A549 (cell line): ENCODE measurements around the gene CELF4. TPM values are rescaled to one million over a fixed set of nuclear protein-coding genes. Genes with fewer than 3 reads are reported as not detected.

Experiments
- ATAC-seq, 2 experiments: fragments of 200-7000 bp in 1 of 2; fragments of >200 bp in 1 of 2; cut with Nextera tagmentation in 1 of 2; cut with Tn5 transposase in 1 of 2; 3 replicates each; pipeline versions ENCODE4 v1.8.0 to v1.9.1; 2018 to 2020; ENCODE audit warnings: mild to moderate bottlenecking in 1 of 2, moderate library complexity in 1 of 2
- CTCF ChIA-PET: fragments of 300-600 bp; sonication (Branson Sonifier 250); formaldehyde crosslinking; extraction: SDS; loops from one replicate; lab custom pipeline; 2021; ENCODE audit warnings: antibody characterized with exemption, inconsistent platforms; lab: Yijun Ruan, JAX
- POLR2A ChIA-PET: fragments of 350-600 bp; formaldehyde crosslinking; extraction: SDS; loops from one replicate; lab custom pipeline; 2021; ENCODE audit warnings: antibody characterized with exemption, inconsistent platforms; lab: Yijun Ruan, JAX
- DNase-seq, 2 experiments: peaks; one replicate each; pipeline versions ENCODE4 v3.0.0 to v3.0.0-alpha.2; 2011 to 2016; ENCODE audit warnings: low read depth in 1 of 2, low spot score in 1 of 2
- FAIRE-seq: peaks from 2 replicates; lab custom pipeline; 2011; peaks lifted over from hg19 to GRCh38; lab: Jason Lieb, UNC
- H3K27ac ChIP-seq, 2 experiments: fragments of >200 bp; sonication (Bioruptor Twin); formaldehyde crosslinking; 3 replicates each; pipeline ENCODE4 v1.5.1; 2016 to 2017
- H3K4me1 ChIP-seq: fragments of >200 bp; sonication (Bioruptor Twin); formaldehyde crosslinking; 3 replicates; pipeline ENCODE4 v1.6.1; 2016
- H3K4me2 ChIP-seq: fragments of >200 bp; sonication (Bioruptor Twin); formaldehyde crosslinking; 3 replicates; pipeline ENCODE4 v1.6.1; 2016
- H3K4me3 ChIP-seq: fragments of >200 bp; sonication (Bioruptor Twin); formaldehyde crosslinking; 3 replicates; pipeline ENCODE4 v1.5.1; 2016
- H3K9me3 ChIP-seq: fragments of >200 bp; sonication (Bioruptor Twin); formaldehyde crosslinking; 3 replicates; pipeline ENCODE4 v1.6.1; 2016
- ATOH8 ChIP-seq: fragments of 250-450 bp; sonication (Bioruptor Pico); IDR thresholded peaks from 2 replicates; pipeline ENCODE4 v1.5.0; 2020; ENCODE audit warnings: low read depth, mild to moderate bottlenecking, moderate library complexity
- BHLHE40 ChIP-seq: IDR thresholded peaks from 2 replicates; pipeline ENCODE4 v1.6.1; 2012; ENCODE audit warnings: low read depth, low read length, inconsistent platforms
- CBX8 ChIP-seq: fragments of 200-600 bp; sonication (generic); IDR thresholded peaks from 2 replicates; pipeline ENCODE4 v1.6.1; 2016
- CEBPB ChIP-seq, 2 experiments: fragments of >200 bp in 1 of 2; sonication (Bioruptor Twin) in 1 of 2; formaldehyde crosslinking in 1 of 2; IDR thresholded peaks; 2 replicates each; pipeline ENCODE4 v1.6.1; 2012 to 2016
- CHD2 ChIP-seq: fragments of 150-350 bp; IDR thresholded peaks from 2 replicates; pipeline ENCODE4 v1.6.1; 2014; ENCODE audit warnings: low read length; ENCODE audit not compliant: partially characterized antibody
- CHD4 ChIP-seq: fragments of 200-600 bp; sonication (generic); IDR thresholded peaks from 2 replicates; pipeline ENCODE4 v1.6.1; 2016; ENCODE audit warnings: antibody characterized with exemption, mild to moderate bottlenecking, borderline replicate concordance
- ELK1 ChIP-seq: fragments of 150-350 bp; IDR thresholded peaks from 2 replicates; pipeline ENCODE4 v1.6.1; 2014; ENCODE audit warnings: low read depth, mild to moderate bottlenecking, low read length
- EP300 ChIP-seq, 2 experiments: fragments of >200 bp; sonication (Bioruptor Twin); formaldehyde crosslinking; IDR thresholded peaks; 2 replicates in 1 of 2; 3 replicates in 1 of 2; pipeline ENCODE4 v1.6.1; 2016 to 2017
- ESRRA ChIP-seq: fragments of 150-350 bp; IDR thresholded peaks from 2 replicates; pipeline ENCODE4 v1.6.1; 2014; ENCODE audit warnings: mild to moderate bottlenecking, low read length, borderline replicate concordance
- FOSB ChIP-seq: fragments of 250-450 bp; sonication (Bioruptor Pico); IDR thresholded peaks from 2 replicates; pipeline ENCODE4 v1.5.0; 2020; ENCODE audit warnings: mild to moderate bottlenecking, moderate library complexity
- HDAC2 ChIP-seq: fragments of 200-600 bp; sonication (generic); IDR thresholded peaks from 2 replicates; pipeline ENCODE4 v1.6.1; 2016
- HES2 ChIP-seq: fragments of >200 bp; sonication (Bioruptor Twin); formaldehyde crosslinking; IDR thresholded peaks from 2 replicates; pipeline ENCODE4 v1.6.1; 2016
- HOXB13 ChIP-seq: fragments of 250-450 bp; sonication (Bioruptor Pico); IDR thresholded peaks from 2 replicates; pipeline ENCODE4 v1.5.0; 2020; ENCODE audit warnings: low read depth, mild to moderate bottlenecking, moderate library complexity
- JUN ChIP-seq, 2 experiments: fragments of >200 bp; sonication (Bioruptor Twin); formaldehyde crosslinking; IDR thresholded peaks; 2 replicates in 1 of 2; 3 replicates in 1 of 2; pipeline ENCODE4 v1.6.1; 2016 to 2017
- JUNB ChIP-seq: fragments of >200 bp; sonication (Bioruptor Twin); formaldehyde crosslinking; IDR thresholded peaks from 2 replicates; pipeline ENCODE4 v1.6.1; 2016
- KDM5A ChIP-seq: fragments of 200-600 bp; sonication (generic); IDR thresholded peaks from 2 replicates; pipeline ENCODE4 v1.6.1; 2016; ENCODE audit warnings: antibody characterized with exemption, mild to moderate bottlenecking
- MAX ChIP-seq: IDR thresholded peaks from 2 replicates; pipeline ENCODE4 v1.6.1; 2012
- NPAS2 ChIP-seq: fragments of 250-450 bp; sonication (Bioruptor Pico); IDR thresholded peaks from 2 replicates; pipeline ENCODE4 v1.8.0; 2022; ENCODE audit warnings: mild to moderate bottlenecking, moderate library complexity, borderline replicate concordance
- PHF8 ChIP-seq: fragments of 200-600 bp; sonication (generic); IDR thresholded peaks from 2 replicates; pipeline ENCODE4 v1.6.1; 2016; ENCODE audit warnings: low read depth, mild to moderate bottlenecking, antibody characterized with exemption, moderate library complexity, borderline replicate concordance
- POLR2A ChIP-seq: IDR thresholded peaks from 2 replicates; pipeline ENCODE4 v1.6.1; 2012; ENCODE audit warnings: mild to moderate bottlenecking, low read length
- RARB ChIP-seq: fragments of 250-450 bp; sonication (Bioruptor Pico); IDR thresholded peaks from 2 replicates; pipeline ENCODE4 v1.8.0; 2021; ENCODE audit warnings: mild to moderate bottlenecking, moderate library complexity
- RCOR1 ChIP-seq: fragments of 150-350 bp; IDR thresholded peaks from 2 replicates; pipeline ENCODE4 v1.6.1; 2014; ENCODE audit warnings: antibody characterized with exemption, low read length, low read depth
- REST ChIP-seq: fragments of 200-600 bp; sonication (generic); IDR thresholded peaks from 2 replicates; pipeline ENCODE4 v1.6.1; 2016; ENCODE audit warnings: antibody characterized with exemption, mild to moderate bottlenecking, moderate library complexity
- ZC3H11A ChIP-seq: fragments of 450-650 bp; IDR thresholded peaks from 2 replicates; pipeline ENCODE4 v1.6.1; 2014; ENCODE audit warnings: antibody characterized with exemption, mild to moderate bottlenecking
- ZFP36 ChIP-seq: fragments of 450-650 bp; IDR thresholded peaks from 2 replicates; pipeline ENCODE4 v1.6.1; 2014; ENCODE audit warnings: borderline replicate concordance; ENCODE audit not compliant: partially characterized antibody
- ZSCAN20 ChIP-seq: fragments of 250-450 bp; sonication (Bioruptor Pico); IDR thresholded peaks from 2 replicates; pipeline ENCODE4 v1.8.0; 2022; ENCODE audit warnings: mild to moderate bottlenecking, moderate library complexity
- WGBS: methylation state at CpG from one replicate; pipeline ENCODE4 v1.1.6; 2017; ENCODE audit errors: missing lambda C conversion rate; 5-methylcytosine and 5-hydroxymethylcytosine counted together
- polyA plus RNA-seq, 4 experiments: library from polyadenylated mRNA; depleted of rRNA in 3 of 4; stranded (reverse); fragments of >200 nt; fragmentation: RNase III in 1 of 4; extraction: RNeasy Plus Mini Kit Qiagen cat#74134 plus additional on column Dnase treatment in 1 of 4; gene quantifications; 2 replicates in 3 of 4; 3 replicates in 1 of 4; pipeline ENCODE4 v1.2.3, GENCODE V29; 2011 to 2017

The CELF4 gene
- polyA plus RNA-seq, 2 of the 4 experiments (the other 2 are of a cell fraction), result 0.08 TPM; not detected in 1

- WGBS, result 0% methylated on average over 6 of the region's 6 CpGs
- ChIA-PET CTCF (interaction anchor here (0.7 to 1.5 kb wide), 3 partner anchors 10 to 115 kb away, joined by 3 to 6 read pairs (median 4); no protein-coding TSS in a partner anchor), POLR2A (no interaction called here)
- H3K4me1 ChIP-seq, result no peaks in the 10 kb centered on the region
- no peak overlapping the region for H3K4me3 ChIP-seq
- DNase-seq (no peak), FAIRE-seq (no peak), ATAC-seq (no peak)
- H3K27ac ChIP-seq, result no peak overlapping the region
- TF ChIP-seq ELK1 (no peak), RARB (no peak), MAX (no peak), HOXB13 (no peak), RCOR1 (no peak), FOSB (no peak), JUN (IDR thresholded peaks at IDR 0.05) (no peak), CEBPB (IDR thresholded peaks at IDR 0.05) (no peak), HES2 (no peak), NPAS2 (no peak), PHF8 (no peak)
- no peaks in the 10 kb centered on the region for H3K9me3 ChIP-seq
- H3K4me2 ChIP-seq, result no peak overlapping the region
Observed at GRCh38 chr18:37458697-37459096, 106.9 kb downstream of the CELF4 start.

GRCh38 chr18:37457753-37458152, 107.8 kb downstream of the CELF4 start:
- H3K4me1 ChIP-seq, result no peaks in the 10 kb centered on the region
- ChIA-PET CTCF (no interaction called here), POLR2A (no interaction called here)
- no peak for TF ChIP-seq BHLHE40
- no peak for TF ChIP-seq CHD2
- TF ChIP-seq ATOH8 (CRISPR knock-in tag), result no peak
- no peak for TF ChIP-seq ZSCAN20 (CRISPR knock-in tag)
- TF ChIP-seq EP300 (IDR thresholded peaks at IDR 0.05), result no peak
- TF ChIP-seq CBX8, result no peak
- no peak for TF ChIP-seq ESRRA
- no peak for TF ChIP-seq MAX
- TF ChIP-seq JUN (IDR thresholded peaks at IDR 0.05), result no peak
- no peak for TF ChIP-seq KDM5A
- no peak for TF ChIP-seq HDAC2
- TF ChIP-seq CHD4, result no peak
- TF ChIP-seq ZFP36, result no peak
- TF ChIP-seq ZC3H11A, result no peak
- no peak for TF ChIP-seq POLR2A
- TF ChIP-seq JUNB, result no peak
- no peak for TF ChIP-seq REST
- no peak overlapping the region for H3K4me3 ChIP-seq
- 6% methylated on average over 7 of the region's 8 CpGs for WGBS
- H3K9me3 ChIP-seq, result no peaks in the 10 kb centered on the region
- no peak overlapping the region for H3K27ac ChIP-seq
- DNase-seq, result no peak
- no peak overlapping the region for H3K4me2 ChIP-seq
- FAIRE-seq, result no peak
- no peak for ATAC-seq
